Ascending aorta (tissue), 2 donors: Measurements from ENCODE around the gene AKAP8L. TPM values are rescaled to one million over a fixed set of nuclear protein-coding genes. Genes with fewer than 3 reads are reported as not detected.
"Not testable (repeated sequence)": the region's sequence is repeated elsewhere in the genome, so short reads cannot be mapped to it uniquely, and the experiment has no call there.

Source experiments
- DNase-seq, 2 donors: peaks; one replicate each; pipeline ENCODE4 v3.0.0-alpha.2; 2019; ENCODE audit warnings: low spot score in 2 of 2
- H3K27ac ChIP-seq, 2 donors: fragments of 200-600 bp; sonication (generic); one replicate each; pipeline ENCODE4 v1.5.1; 2016 to 2017; ENCODE audit warnings: mild to moderate bottlenecking in 1 of 2
- H3K27me3 ChIP-seq: fragments of 200-600 bp; sonication (generic); one replicate; pipeline ENCODE4 v1.5.1; 2017
- H3K36me3 ChIP-seq, 2 donors: fragments of 200-600 bp; sonication (generic); one replicate each; pipeline ENCODE4 v1.5.1; 2016
- H3K4me1 ChIP-seq, 2 donors: fragments of 200-600 bp; sonication (generic); one replicate each; pipeline ENCODE4 v1.5.1; 2016 to 2017; ENCODE audit warnings: mild to moderate bottlenecking in 1 of 2
- H3K4me3 ChIP-seq, 2 donors: fragments of 200-600 bp; sonication (generic); one replicate each; pipeline ENCODE4 v1.5.1; 2016 to 2017; ENCODE audit warnings: mild to moderate bottlenecking in 1 of 2
- H3K9me3 ChIP-seq, 2 donors: fragments of 200-600 bp; sonication (generic); one replicate each; pipeline ENCODE4 v1.5.1; 2016
- intact Hi-C: fragments of 100-400 bp; cut with DNase I; formaldehyde crosslinking; loops from one replicate; pipeline ENCODE4 v1.15.1; 2023
- total RNA-seq: library from RNA; depleted of rRNA; stranded (reverse); fragments of >200 nt; gene quantifications from one replicate; pipeline ENCODE4 v1.1.0, GENCODE V29; 2016
- TF ChIP-seq, protein P1 (sequence below), 3 experiments: fragments of 200-600 bp in 2 of 3; fragments of 450-650 bp in 1 of 3; sonication (generic) in 2 of 3; IDR thresholded peaks; one replicate each; pipeline ENCODE4 v1.5.1; 2016 to 2019; ENCODE audit warnings: antibody characterized with exemption in 3 of 3, mild to moderate bottlenecking in 1 of 3, moderate library complexity in 1 of 3

Gene AKAP8L
- total RNA-seq, 1 donor from 2014 or later, result 143 TPM

DNA sequence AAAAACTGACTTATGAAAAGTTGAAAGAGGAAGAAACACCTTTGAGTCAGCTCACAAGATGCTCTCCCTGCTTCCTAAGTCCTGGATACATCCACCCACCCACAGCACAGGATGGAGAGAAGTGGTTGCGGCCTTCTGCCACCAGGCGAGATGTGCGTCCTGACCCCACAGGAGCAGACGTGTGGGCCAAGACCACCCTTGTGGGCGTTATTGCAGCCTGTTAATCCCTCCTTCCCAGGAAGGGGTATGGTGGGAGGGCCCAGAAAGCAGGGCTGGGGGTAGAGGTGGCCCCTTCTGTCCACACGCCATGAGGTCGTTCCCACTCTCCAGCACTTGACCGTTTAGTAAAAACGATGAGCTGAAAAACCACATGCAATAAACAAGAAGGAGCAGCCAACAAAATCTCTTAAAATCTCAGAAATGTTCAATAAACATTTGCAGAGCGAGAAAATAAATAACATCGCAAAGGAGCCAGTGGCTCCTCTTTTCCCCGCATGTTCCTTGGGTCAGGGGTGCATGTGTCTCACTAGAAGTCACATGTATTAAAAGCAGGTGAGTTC lies 2.4 kb upstream of the AKAP8L start:
- Histone ChIP-seq H3K27me3 (no peaks in the 10 kb centered on the region), H3K9me3 (no peaks in the 10 kb centered on the region), H3K36me3 (peaks cover 37 to 38% of the 10 kb centered on the region in 2 donors), H3K4me1 (peaks cover 5 to 27% of the 10 kb centered on the region in 2 donors), H3K27ac (peak overlapping the region; percentile 64 to 73), H3K4me3 (no peak overlapping the region)
- intact Hi-C loops, result no loop called here
- TF ChIP-seq, protein P1, sequence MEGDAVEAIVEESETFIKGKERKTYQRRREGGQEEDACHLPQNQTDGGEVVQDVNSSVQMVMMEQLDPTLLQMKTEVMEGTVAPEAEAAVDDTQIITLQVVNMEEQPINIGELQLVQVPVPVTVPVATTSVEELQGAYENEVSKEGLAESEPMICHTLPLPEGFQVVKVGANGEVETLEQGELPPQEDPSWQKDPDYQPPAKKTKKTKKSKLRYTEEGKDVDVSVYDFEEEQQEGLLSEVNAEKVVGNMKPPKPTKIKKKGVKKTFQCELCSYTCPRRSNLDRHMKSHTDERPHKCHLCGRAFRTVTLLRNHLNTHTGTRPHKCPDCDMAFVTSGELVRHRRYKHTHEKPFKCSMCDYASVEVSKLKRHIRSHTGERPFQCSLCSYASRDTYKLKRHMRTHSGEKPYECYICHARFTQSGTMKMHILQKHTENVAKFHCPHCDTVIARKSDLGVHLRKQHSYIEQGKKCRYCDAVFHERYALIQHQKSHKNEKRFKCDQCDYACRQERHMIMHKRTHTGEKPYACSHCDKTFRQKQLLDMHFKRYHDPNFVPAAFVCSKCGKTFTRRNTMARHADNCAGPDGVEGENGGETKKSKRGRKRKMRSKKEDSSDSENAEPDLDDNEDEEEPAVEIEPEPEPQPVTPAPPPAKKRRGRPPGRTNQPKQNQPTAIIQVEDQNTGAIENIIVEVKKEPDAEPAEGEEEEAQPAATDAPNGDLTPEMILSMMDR (IDR thresholded peaks at IDR 0.05), result no peak
- no peak for DNase-seq

DNA sequence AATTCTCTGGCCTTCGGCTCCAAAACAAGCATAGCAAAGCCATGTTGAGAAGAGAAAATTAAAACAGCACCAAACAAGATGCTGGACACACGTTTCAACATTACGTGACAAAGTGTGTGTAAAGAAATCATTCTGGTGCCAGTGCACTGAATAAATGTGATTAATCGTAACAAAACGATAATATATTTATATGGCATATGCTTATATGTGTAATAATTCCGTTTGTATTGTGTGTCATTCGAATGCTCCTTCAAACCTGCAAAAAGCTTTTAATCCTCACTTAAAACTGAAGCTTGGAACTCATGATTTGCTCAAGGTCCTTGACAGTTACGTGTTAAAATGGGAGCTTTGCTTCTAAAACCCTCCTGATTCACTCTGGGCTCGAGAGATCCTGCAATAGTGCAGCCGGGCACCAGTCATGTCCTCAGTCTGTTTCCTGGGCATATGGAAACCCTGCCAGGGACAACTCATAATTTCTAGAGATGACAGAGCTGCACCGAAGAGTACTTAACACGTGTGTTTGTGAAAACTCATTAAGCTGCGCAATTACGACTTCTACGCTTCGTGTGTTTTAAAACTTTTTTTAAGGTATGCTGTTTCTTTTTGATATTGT lies 731 bp upstream of the AKAP8L start:
- intact Hi-C loops, result loop anchor here (1.0 to 5.0 kb wide), 4 partner anchors 13 to 138 kb away; partner anchors contain the start of gene AKAP8
- Histone ChIP-seq H3K27me3 (no peaks in the 10 kb centered on the region), H3K27ac (peak overlapping the region; percentile 29 to 33), H3K9me3 (no peaks in the 10 kb centered on the region), H3K4me1 (peaks cover 5 to 35% of the 10 kb centered on the region in 2 donors), H3K4me3 (peak overlapping the region; percentile 44 to 97), H3K36me3 (peaks cover 23% of the 10 kb centered on the region in 2 donors)
- no peak for DNase-seq
- TF ChIP-seq, protein P1 (IDR thresholded peaks at IDR 0.05), result no peak

DNA sequence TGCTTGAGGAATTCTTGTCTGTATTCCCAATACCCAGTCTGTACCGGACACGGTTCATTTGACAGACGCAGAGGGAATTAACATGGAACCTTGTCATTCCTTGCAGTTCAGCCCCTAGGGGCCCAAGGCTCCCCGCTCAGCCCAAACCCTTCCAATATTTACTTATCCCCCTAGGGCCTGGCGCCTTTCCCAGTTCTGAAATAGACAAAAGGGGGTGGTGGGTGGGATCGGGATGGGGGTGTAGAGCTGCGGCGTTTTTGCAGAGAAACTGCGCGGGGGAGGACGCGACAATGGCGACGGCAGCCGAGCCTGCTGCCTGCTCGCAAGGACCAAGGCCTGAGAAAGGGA lies 583 bp downstream of the AKAP8L start:
- intact Hi-C loops, result loop anchor here (2.0 to 5.0 kb wide), 2 partner anchors 33 to 139 kb away; no protein-coding TSS in a partner anchor

DNA sequence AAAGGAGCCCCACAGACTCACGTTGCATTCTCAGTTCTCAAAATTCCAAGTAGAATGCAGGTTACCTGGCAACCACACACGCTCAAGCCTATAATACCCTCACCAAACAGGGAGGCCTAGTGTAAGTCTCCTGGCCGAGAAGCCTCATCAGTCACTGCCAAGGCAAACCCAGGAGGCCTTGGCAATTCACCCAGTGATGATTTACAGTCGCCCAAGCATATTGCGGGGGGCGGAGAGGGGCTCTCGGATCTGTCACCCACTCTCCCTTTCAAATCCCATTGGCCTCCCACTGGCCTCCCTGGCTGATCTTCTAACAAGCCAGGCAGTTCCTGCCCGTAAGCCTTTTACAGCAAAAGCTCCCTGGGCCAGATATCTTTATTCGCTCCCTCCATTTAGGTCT lies 1.1 kb downstream of the AKAP8L start:
- H3K4me1 ChIP-seq, result peaks cover 11 to 35% of the 10 kb centered on the region in 2 donors
- intact Hi-C loops, result loop anchor here (2.0 to 5.0 kb wide), 2 partner anchors 33 to 140 kb away; no protein-coding TSS in a partner anchor
- no peaks in the 10 kb centered on the region for H3K27me3 ChIP-seq
- TF ChIP-seq, protein P1 (IDR thresholded peaks at IDR 0.05), result no peak
- H3K4me3 ChIP-seq, result peak overlapping the region; percentile 88 to 97
- DNase-seq, result no peak
- peak overlapping the region; percentile 87 to 88 for H3K27ac ChIP-seq
- H3K36me3 ChIP-seq, result peaks cover 5% of the 10 kb centered on the region in 2 donors
- H3K9me3 ChIP-seq, result no peaks in the 10 kb centered on the region

More for the DNA sequence above, 583 bp downstream of the AKAP8L start:
- Histone ChIP-seq H3K4me1 (peaks cover 8 to 35% of the 10 kb centered on the region in 2 donors), H3K9me3 (no peaks in the 10 kb centered on the region), H3K27ac (peak overlapping the region; percentile 87 to 88), H3K27me3 (no peaks in the 10 kb centered on the region), H3K4me3 (peak overlapping the region; percentile 88 to 97), H3K36me3 (peaks cover 10% of the 10 kb centered on the region in 2 donors)
- TF ChIP-seq, protein P1 (IDR thresholded peaks at IDR 0.05), result no peak
- DNase-seq, result no peak

DNA sequence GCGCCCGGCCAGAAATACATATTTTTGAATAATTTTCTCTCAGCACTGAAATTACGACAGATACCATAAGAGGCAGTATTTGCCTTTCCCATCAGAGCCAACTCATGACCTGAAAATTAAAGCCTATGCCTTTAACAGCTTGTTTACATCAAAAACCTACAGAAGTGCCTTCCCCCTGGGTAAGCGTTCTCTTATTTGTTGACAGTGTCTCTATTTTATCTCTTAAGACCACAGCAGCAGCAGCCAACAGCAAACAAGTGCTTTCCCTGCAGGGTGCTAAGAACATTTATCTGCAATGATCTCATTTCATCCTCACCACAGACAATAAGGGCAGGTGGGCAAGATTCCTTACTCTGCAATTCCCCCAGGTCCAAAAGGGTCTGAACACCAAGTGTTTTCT lies 6.0 kb downstream of the AKAP8L start:
- Histone ChIP-seq H3K4me3 (peak overlapping the region in 1 of 2 donors; percentile 9), H3K9me3 (no peaks in the 10 kb centered on the region), H3K36me3 (peaks cover 0 to 11% of the 10 kb centered on the region in 2 donors), H3K27me3 (no peaks in the 10 kb centered on the region), H3K27ac (peak overlapping the region in 1 of 2 donors; percentile 43), H3K4me1 (peaks cover 13 to 35% of the 10 kb centered on the region in 2 donors)
- DNase-seq, result no peak
- intact Hi-C loops, result no loop called here
- TF ChIP-seq, protein P1 (IDR thresholded peaks at IDR 0.05), result no peak

DNA sequence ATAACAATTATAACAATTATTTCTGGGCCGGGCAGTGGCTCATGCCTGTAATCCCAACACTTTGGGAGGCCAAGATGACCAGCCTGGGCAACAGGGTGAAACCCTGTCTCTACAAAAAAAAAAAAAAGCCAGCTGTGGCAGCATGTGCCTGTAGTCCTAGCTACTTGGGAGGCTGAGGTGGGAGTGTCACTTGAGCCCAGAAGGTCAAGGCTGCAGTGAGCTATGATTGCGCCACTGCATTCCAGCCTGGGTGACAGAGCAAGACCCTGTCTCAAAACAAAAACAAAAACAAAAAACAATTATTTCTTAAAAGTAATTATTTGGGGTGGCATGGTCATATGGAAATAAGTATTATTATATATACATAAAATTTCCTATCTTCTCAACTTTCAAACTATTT lies 7.4 kb downstream of the AKAP8L start:
- H3K27me3 ChIP-seq, H3K27ac ChIP-seq, H3K4me3 ChIP-seq, intact Hi-C loops, DNase-seq, H3K9me3 ChIP-seq: not testable (repeated sequence)
- Histone ChIP-seq H3K4me1 (peaks cover 9 to 26% of the 10 kb centered on the region in 2 donors), H3K36me3 (peaks cover 0 to 11% of the 10 kb centered on the region in 2 donors)
